Suprapubic skin (tissue), 4 donors: Measurements from ENCODE around the gene FOXK2. TPM values are rescaled to one million over a fixed set of nuclear protein-coding genes. Genes with fewer than 3 reads are reported as not detected.
"Not testable (repeated sequence)": the region's sequence is repeated elsewhere in the genome, so short reads cannot be mapped to it uniquely, and the experiment has no call there.

ENCODE experiments used
- DNase-seq, 2 donors: peaks; one replicate each; pipeline ENCODE4 v3.0.0-alpha.2; 2019; ENCODE audit warnings: low spot score in 2 of 2
- H3K27ac ChIP-seq: fragments of 200-600 bp; sonication (generic); one replicate; pipeline ENCODE4 v1.5.1; 2019
- H3K27me3 ChIP-seq: fragments of 200-600 bp; sonication (generic); one replicate; pipeline ENCODE4 v1.5.1; 2019
- H3K36me3 ChIP-seq: fragments of 200-600 bp; sonication (generic); one replicate; pipeline ENCODE4 v1.5.1; 2019
- H3K4me1 ChIP-seq: fragments of 200-600 bp; sonication (generic); one replicate; pipeline ENCODE4 v1.5.1; 2019
- H3K4me3 ChIP-seq: fragments of 200-600 bp; sonication (generic); one replicate; pipeline ENCODE4 v1.5.1; 2019; ENCODE audit warnings: mild to moderate bottlenecking
- H3K9me3 ChIP-seq: fragments of 200-600 bp; sonication (generic); one replicate; pipeline ENCODE4 v1.5.1; 2019
- EP300 ChIP-seq: sonication (generic); formaldehyde crosslinking; IDR thresholded peaks from one replicate; pipeline ENCODE4 v1.6.1; 2017; ENCODE audit warnings: antibody characterized with exemption
- POLR2A ChIP-seq, 2 donors: fragments of 450-650 bp; IDR thresholded peaks; one replicate each; pipeline ENCODE4 v1.6.1; 2017; ENCODE audit warnings: antibody characterized with exemption in 2 of 2, mild to moderate bottlenecking in 2 of 2, moderate library complexity in 2 of 2
- POLR2AphosphoS5 ChIP-seq, 3 donors: sonication (generic); formaldehyde crosslinking; IDR thresholded peaks; one replicate each; pipeline ENCODE4 v1.6.1; 2017; ENCODE audit warnings: antibody characterized with exemption in 3 of 3
- whole genome bisulfite sequencing: methylation state at CpG from one replicate; pipeline ENCODE4 v1.1.5; 2018; 5-methylcytosine and 5-hydroxymethylcytosine counted together
- total RNA-seq, 4 donors: library from RNA; depleted of rRNA; stranded (reverse); fragments of >200 nt; gene quantifications; one replicate each; pipeline ENCODE4 v1.1.0, GENCODE V29; 2016
- TF ChIP-seq, protein P1 (sequence below), 2 donors: fragments of 200-600 bp in 1 of 2; fragments of 450-650 bp in 1 of 2; sonication (generic) in 1 of 2; IDR thresholded peaks; one replicate each; pipeline ENCODE4 v1.5.1; 2016 to 2019; ENCODE audit warnings: antibody characterized with exemption in 2 of 2, mild to moderate bottlenecking in 1 of 2, moderate library complexity in 1 of 2

Gene FOXK2
- total RNA-seq, 4 donors from 2014 or later, result 62.7 to 94.5 (median 78.4) TPM

GRCh38 chr17:82570277-82570676, 50.7 kb downstream of the FOXK2 start:
- H3K4me3 ChIP-seq, result no peak overlapping the region
- no peak overlapping the region for H3K27ac ChIP-seq
- no peaks in the 10 kb centered on the region for H3K9me3 ChIP-seq
- H3K36me3 ChIP-seq, result peaks cover 85% of the 10 kb centered on the region
- H3K27me3 ChIP-seq, result no peaks in the 10 kb centered on the region
- 90% methylated on average over 9 of the region's 9 CpGs for WGBS
- H3K4me1 ChIP-seq, result no peaks in the 10 kb centered on the region
- no peak for TF ChIP-seq EP300
- TF ChIP-seq, protein P1, sequence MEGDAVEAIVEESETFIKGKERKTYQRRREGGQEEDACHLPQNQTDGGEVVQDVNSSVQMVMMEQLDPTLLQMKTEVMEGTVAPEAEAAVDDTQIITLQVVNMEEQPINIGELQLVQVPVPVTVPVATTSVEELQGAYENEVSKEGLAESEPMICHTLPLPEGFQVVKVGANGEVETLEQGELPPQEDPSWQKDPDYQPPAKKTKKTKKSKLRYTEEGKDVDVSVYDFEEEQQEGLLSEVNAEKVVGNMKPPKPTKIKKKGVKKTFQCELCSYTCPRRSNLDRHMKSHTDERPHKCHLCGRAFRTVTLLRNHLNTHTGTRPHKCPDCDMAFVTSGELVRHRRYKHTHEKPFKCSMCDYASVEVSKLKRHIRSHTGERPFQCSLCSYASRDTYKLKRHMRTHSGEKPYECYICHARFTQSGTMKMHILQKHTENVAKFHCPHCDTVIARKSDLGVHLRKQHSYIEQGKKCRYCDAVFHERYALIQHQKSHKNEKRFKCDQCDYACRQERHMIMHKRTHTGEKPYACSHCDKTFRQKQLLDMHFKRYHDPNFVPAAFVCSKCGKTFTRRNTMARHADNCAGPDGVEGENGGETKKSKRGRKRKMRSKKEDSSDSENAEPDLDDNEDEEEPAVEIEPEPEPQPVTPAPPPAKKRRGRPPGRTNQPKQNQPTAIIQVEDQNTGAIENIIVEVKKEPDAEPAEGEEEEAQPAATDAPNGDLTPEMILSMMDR (IDR thresholded peaks at IDR 0.05), result no peak
- no peak for TF ChIP-seq POLR2A (IDR thresholded peaks at IDR 0.05)
- no peak for TF ChIP-seq POLR2AphosphoS5 (IDR thresholded peaks at IDR 0.05)
- no peak for DNase-seq

DNA sequence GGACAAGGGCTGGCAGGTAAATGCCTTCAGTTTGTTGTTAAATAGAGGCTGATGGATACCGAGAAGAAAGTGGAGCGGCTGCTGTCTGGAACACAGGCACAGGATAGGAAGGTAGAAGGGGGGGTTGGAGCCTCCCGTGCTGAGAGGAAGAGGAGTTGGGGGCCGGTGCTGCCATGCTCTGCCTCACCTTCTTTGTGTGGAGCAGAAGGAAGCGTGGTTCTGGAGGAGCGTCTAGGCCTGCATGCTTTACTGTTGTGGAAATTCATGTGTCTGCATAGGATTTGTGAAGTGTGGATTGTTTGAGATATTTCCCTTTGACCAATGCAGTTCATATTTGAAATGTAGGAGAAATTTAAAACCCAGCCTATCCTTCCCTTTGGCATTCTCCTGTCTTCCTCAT, 52.3 kb downstream of the FOXK2 start:
- H3K9me3 ChIP-seq, result no peaks in the 10 kb centered on the region
- WGBS, result 82% methylated on average over 6 of the region's 6 CpGs
- H3K36me3 ChIP-seq, result peaks cover 82% of the 10 kb centered on the region
- H3K27me3 ChIP-seq, result no peaks in the 10 kb centered on the region
- H3K4me1 ChIP-seq, result no peaks in the 10 kb centered on the region
- TF ChIP-seq POLR2AphosphoS5 (IDR thresholded peaks at IDR 0.05) (no peak), POLR2A (IDR thresholded peaks at IDR 0.05) (no peak), EP300 (no peak)
- TF ChIP-seq, protein P1 (IDR thresholded peaks at IDR 0.05), result no peak
- no peak overlapping the region for H3K27ac ChIP-seq
- H3K4me3 ChIP-seq, result no peak overlapping the region
- DNase-seq, result no peak

DNA sequence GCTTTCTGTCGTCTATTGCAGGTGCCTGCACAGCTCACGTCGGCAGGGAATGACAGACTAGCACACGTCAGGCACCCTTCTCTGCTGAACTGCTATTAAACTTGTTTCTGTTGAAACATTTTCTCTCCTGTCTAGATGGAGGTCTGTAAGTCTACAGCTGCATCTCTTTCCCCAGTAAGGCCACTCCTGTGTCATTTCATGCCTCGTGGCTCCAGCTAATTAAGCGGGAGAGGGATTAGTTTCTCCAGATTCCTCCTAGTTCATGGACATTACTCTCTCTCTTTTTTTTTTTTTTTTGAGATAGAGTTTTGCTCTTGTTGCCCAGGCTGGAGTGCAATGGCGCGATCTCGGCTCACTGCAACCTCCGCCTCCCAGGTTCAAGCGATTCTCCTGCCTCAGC, 54.5 kb downstream of the FOXK2 start:
- Histone ChIP-seq H3K27ac (no peak overlapping the region), H3K36me3 (peaks cover 81% of the 10 kb centered on the region), H3K4me3 (no peak overlapping the region), H3K4me1 (no peaks in the 10 kb centered on the region), H3K27me3 (no peaks in the 10 kb centered on the region), H3K9me3 (no peaks in the 10 kb centered on the region)
- WGBS, result 98% methylated on average over 10 of the region's 11 CpGs
- TF ChIP-seq, protein P1 (IDR thresholded peaks at IDR 0.05), result no peak
- TF ChIP-seq POLR2AphosphoS5 (IDR thresholded peaks at IDR 0.05) (no peak), EP300 (no peak), POLR2A (IDR thresholded peaks at IDR 0.05) (no peak)
- no peak for DNase-seq

GRCh38 chr17:82575581-82576221, 56.2 kb downstream of the FOXK2 start:
- H3K4me1 ChIP-seq, H3K27me3 ChIP-seq, H3K9me3 ChIP-seq, DNase-seq, H3K27ac ChIP-seq, H3K4me3 ChIP-seq: not testable (repeated sequence)
- WGBS, result 95% methylated on average over 19 of the region's 52 CpGs
- H3K36me3 ChIP-seq, result peaks cover 72% of the 10 kb centered on the region

DNA sequence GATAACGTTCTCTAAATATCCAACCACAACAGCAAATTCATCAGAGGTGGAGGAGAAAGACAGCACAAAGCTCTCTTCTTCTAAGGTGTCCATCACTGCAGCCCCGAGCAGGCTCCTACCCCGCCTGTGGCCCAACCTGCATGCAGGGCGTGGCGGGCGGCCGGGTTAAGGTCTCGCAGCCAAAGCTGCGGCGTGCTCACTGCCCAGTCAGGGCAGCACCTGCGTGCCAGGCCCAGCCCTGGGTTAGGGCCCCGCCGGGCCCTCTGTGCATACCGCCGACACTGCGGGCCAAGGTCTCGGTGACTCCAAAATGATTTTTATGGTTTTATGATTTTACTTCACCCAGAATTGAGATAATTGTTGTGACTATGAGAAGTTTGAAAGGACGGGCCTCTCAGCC, 57.8 kb downstream of the FOXK2 start:
- 94% methylated on average over 18 of the region's 18 CpGs for WGBS
- TF ChIP-seq EP300 (no peak), POLR2AphosphoS5 (IDR thresholded peaks at IDR 0.05) (no peak), POLR2A (IDR thresholded peaks at IDR 0.05) (no peak)
- TF ChIP-seq, protein P1 (IDR thresholded peaks at IDR 0.05), result no peak
- Histone ChIP-seq H3K36me3 (peaks cover 62% of the 10 kb centered on the region), H3K4me1 (peaks cover 2% of the 10 kb centered on the region), H3K27ac (no peak overlapping the region), H3K9me3 (no peaks in the 10 kb centered on the region), H3K4me3 (no peak overlapping the region), H3K27me3 (no peaks in the 10 kb centered on the region)
- no peak for DNase-seq

GRCh38 chr17:82579969-82580368, 60.4 kb downstream of the FOXK2 start:
- peaks cover 66% of the 10 kb centered on the region for H3K36me3 ChIP-seq
- H3K4me3 ChIP-seq, H3K9me3 ChIP-seq, DNase-seq, H3K27me3 ChIP-seq, H3K4me1 ChIP-seq, H3K27ac ChIP-seq: not testable (repeated sequence)
- 70% methylated on average over 4 of the region's 4 CpGs for WGBS
